ENCODE data around the gene PPY. TPM values are rescaled to one million over a fixed set of nuclear protein-coding genes. Genes with fewer than 3 reads are reported as not detected.
"Not testable (repeated sequence)": the region's sequence is repeated elsewhere in the genome, so short reads cannot be mapped to it uniquely, and the experiment has no call there.

The PPY gene, protein sequence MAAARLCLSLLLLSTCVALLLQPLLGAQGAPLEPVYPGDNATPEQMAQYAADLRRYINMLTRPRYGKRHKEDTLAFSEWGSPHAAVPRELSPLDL
- total RNA-seq (2014; rRNA removed; shearing (Covaris generic)): not detected in 2 replicates

DNA sequence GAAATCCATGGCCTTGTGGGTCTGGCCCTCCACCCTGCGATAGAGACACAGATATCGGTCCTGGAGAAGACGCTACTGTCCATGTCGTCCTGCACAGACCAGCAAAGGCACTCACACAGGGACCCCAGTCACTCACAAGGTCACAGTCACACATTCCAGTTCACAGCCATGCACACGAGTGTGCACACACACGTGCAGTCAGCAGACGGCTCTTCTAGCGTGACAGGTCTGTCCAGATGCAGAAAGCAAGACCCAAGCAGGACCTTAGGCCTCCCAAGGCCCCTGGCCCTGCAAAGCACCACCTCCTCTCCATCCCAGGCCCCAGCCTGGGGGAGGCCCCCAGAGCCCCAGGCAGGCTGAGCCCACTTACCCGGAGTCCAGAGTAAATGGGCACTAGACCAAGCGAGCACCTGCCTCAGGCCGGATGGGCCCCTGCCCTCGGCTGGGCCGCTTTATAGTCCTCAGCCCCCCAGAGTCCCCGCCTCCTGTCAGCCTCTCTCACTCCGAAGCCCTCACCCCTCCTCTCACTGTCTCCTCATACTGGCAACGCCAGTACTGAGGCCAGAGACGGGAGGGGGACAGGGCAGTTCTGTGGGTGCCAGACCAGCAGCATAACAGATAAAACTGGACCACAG lies at the start of gene PPY:
Gene PPY (minus strand): TSS at position 426 of the 635 bp plus-strand sequence. CDS start 822 bp downstream, outside the sequence.
- DNase-seq (ENCODE audit: low spot score): no peak

DNA sequence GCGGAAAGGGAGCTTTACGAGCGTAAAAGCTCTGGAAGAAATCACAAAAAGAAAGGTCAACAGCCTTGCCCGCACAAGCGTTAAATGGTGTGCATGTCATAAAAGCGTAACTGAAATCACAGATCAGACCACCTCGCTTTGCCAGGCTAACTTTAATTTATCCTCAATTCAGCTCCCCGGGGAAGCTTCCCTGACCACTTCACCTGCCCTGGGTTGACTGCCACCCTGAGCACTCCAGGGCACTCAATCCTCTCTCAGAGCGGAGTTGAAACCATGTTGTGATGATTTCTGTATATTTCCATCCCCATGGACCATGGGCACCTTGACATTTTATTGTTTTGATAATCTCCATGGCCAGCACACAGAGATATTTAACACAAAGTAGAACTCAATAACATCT lies 46.0 kb upstream of the PPY start:
- DNase-seq (ENCODE audit: low spot score): no peak

DNA sequence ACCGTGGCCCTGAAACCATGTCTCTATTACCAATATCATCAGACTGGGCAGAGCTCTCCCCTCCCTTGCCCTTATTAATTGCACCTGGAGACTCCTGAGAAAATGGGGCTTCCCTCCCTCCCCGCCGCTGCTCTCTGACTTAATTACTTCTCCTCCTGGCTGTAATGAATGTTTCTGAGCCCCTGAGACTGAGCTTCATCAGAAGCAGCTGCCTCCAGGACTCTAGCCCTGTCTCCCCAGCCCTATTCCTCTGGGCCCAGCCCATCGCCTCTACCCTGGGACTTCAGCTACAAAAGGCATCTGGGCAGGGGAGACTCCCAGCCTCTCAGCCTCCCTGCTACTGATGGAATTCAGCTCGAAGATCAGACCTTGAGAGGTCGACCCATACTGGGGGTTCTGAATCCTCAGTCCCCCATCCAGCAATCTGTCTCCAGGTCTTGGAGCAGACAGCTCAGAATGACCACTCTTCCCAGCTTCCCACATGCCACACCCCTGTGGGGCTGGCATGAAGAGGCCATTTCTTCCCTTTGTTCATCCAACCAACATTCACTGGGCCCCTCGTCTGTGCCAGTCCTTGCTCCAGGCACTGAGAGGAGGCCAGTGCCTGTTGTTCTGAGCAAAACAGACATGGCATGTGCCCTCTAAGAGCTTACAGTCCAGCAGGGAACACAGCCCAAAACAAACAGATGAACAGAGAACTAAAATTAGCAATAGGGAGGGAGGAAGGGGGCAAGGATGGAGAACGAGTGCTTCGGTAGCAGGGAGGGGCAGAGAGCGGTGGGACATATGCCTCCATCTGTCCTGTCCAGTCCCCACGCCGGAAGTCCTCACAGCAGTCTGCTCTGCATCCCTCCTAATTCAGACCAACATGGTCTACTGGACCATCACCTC lies 45.1 kb upstream of the PPY start:
- no peak for DNase-seq (ENCODE audit: low spot score)

DNA sequence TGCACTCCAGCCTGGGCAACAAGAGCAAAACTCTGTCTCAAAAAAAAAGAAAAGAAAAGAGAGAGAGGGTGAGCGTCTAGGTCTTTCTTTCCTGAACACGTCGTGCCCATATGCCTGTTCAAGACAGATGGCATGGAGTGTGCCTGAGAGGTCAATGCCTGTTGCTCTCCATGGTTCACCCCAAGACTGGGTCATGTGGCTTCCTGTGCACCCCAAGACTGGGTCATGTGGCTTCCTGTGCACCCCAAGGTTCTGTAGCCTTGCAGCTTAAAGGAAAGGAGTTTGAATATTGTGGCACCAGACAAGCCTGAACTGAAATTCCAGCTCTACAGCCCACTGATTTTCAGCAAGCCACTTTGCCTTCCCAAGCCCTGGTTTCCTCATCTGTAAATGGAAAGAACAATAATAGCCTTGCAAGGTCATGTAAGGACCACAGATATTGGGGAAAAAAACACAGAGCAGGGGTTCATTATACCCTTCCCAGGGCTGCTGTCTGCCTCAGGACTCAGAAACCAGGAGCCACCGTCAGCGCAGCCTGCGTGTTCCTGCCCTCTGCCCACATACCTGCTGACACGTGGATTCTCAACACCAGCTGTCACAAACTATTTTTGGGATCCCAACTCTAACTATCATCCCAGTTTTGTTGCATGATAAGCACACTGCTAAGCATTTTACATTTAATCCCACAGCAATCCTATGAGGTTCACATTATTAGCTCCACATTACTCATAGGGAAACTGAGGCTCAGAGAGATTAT lies 44.1 kb upstream of the PPY start:
- DNase-seq (ENCODE audit: low spot score): no peak

DNA sequence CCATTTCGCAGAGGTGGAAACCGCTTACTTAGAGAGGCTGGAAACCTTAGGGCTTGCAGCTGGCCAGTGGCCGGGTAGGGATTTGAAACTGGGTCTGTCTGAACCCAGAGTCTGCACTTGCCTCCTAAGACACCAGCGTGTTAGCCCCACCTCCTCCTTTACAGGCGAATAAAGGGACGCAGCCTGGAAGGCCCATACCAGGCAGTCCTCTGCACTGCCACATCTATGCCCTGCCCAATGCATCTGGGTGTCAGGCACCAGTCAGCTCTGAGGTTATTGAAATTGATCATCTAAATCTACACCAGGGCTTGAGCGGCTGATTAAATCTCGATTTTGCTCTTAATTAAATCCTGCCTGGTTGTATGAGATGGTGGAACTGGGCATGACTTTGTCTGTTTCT lies 42.2 kb upstream of the PPY start:
- no peak for DNase-seq (ENCODE audit: low spot score)

DNA sequence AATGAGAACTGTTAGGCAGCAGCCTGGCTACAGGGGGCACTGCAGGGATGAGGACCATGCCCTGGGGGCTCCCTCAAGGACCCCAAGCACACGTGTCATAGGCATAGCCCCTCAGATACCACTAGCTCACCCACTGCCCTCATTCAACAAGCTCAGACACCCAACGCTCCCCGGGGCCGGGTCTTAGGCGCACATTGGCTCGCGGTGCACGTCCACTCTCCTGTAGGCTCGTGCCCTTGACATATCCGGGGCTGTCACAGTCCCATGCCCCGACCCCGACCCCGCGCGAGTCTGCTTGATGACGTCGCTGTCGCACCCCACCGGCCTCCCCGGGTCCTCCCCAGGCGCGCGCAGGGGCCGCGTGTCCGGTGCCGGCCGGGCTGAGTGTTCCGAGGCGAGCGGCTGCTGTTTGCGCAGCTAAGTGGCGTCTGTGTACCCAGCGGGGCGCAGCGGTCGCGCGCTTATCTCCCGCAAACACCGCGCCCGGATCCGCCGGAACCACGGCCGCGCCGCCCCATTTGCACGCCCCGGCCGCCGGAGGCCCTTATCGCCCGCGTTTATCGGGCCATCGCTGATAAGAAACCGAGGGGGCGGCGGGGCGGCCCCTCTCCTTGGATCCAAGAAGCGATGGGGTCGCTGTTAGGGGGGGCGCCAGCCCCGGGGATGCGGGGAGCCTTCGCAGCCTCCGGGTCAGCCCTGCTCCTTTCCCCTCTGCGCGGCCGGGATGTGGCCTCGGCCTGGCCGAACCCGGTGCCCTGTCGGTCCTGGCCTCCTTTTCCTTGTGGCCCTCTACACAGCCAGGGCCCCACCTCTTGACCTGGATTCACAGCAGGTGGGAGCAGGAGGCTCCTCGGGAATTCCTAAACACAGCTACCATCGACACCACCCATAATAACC lies 41.5 kb upstream of the PPY start:
- no peak for DNase-seq (ENCODE audit: low spot score)

DNA sequence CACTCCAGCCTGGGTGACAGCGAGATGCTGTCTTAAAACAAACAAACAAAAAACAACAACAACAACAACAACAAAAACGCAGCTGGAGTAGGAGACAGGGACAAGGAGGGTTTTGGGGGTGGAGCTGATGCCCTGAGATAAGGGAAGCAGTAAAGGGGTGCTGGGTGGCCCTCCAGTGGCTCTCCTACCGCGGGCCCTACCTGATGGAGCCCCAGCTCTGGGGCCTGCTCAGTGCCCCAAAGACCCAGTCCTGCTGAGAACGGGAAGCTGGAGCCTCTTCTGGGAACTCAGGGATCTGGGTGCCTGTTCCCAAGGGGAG lies 40.9 kb upstream of the PPY start:
- no peak for DNase-seq (ENCODE audit: low spot score)

DNA sequence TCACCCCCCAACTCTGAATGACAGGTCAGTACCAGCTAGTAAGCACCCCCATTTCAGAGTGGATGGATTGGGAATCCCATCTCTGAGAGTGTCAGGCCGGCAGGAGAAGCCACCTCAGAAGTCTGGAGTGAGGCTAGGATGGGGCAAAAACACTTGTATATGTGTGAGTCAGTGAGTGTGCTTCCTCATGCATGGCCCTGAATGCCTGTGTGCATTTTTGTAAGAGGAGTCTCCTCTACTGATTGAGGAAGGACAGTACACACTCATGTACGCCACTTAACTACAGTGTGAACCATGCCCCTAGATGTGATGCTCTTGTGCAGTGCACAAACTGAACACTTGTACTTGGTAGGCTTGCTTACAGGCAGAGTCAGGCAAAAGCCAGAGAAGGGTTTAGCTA lies 39.9 kb upstream of the PPY start:
- no peak for DNase-seq (ENCODE audit: low spot score)

DNA sequence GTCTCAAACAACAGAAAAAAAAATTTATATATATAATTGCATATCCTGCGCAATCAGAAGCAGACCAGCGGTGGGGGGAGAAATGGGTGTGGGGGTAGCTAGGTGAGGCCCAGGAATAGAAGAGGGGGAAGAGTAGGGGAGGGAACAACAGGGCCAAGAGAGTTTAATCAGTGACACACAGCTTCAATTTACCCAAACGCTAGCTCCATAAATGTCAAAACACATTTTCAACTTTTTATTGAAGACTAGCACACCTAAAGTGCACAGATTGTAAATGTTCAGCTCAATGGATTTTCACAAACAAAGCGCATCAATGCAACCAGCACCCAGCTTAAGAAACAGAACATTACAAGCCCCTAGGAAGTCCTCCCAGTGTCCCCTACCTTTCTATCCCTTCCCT lies 37.4 kb upstream of the PPY start:
- no peak for DNase-seq (ENCODE audit: low spot score)

DNA sequence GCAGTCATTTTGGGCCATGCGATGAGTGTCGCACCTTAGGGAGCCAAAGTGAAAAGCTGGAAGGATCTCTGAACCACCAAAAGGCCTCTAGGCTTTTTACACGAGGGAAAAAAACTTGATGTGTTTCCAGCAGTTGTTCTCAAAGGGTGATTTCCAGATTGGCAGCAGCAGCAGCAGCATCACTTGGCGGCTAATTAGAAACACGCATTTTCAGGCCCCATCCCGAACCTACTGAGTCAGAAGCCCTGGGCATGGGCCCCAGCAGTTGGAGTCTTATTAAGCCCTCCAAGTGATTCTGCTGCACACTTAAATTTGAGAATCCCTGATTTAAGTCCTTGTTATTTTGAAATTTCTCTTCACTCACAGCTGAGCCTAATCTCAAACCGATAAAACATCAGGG lies 36.7 kb upstream of the PPY start:
- DNase-seq (ENCODE audit: low spot score): no peak

DNA sequence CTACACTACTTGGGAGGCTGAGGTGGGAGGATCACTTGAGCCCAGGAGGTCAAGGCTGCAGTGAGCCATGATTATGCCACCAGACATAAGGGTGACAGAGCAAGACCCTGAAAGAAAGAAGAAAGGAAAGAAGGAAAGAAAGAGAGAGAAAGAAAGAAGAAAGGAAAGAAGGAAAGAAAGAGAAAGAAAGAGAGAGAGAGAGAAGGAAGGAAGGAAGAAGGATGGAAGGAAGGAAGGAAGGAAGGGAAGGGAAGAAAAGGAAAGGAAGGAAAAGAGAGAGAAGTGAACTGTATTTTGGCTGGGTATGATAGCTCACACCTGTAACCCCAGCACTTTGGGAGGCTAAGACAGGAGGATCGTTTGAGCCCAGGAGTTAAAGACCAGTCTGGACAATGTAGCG lies 35.8 kb upstream of the PPY start:
- no peak for DNase-seq (ENCODE audit: low spot score)

DNA sequence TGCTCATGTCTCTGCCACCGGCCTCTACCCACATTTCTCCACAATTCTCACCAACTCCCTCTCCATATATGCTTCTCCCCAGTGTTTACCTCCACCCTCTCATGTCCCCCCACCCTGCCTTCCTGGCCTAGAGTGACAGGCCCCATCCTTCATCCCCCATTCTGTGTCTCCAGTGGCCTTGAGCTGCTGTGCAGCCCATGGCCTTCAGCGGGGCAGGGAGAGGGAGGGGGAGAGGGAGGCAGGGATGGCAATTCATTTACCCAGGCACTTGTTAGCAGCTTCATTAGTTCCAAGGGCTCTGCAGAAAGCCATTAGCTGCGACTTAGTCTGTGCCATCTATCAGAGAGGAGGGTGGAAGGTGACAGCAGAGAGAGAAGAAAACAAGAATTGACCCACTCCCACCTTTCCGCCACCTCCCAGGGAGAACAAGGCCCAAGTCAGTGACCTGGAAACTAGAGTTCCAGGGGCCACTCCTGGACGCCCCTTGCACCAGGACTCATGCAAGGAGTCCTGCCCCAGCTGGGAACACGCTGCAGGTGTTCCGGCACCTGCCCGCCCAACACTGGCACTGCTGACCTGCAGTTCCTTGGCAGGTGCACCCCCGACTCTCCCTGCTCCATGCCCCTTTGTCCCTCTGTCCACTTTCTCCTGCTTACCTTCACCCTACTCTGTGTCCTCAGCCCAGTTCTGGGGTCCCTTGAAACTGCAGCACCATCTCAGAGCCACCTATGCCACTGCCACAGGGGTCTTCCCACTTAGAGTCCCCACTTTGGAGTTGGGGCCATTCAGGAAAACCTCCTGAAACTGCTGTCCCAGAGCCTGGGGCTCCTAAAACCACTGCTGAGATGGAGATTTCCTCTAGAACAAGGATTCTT lies 34.9 kb upstream of the PPY start:
- no peak for DNase-seq (ENCODE audit: low spot score)

DNA sequence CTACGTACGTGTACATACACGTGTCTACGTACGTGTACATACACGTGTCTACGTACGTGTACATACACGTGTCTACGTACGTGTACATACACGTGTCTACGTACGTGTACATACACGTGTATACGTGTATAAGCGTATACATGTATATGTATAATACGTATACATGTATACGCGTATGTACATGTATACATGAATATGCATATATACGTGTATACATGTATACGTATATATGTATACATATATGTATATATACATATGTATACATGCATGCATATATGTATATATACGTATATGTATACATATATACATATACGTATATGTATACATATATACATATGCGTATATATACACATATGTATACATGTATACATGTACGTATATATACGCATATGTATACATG lies 33.6 kb upstream of the PPY start:
- DNase-seq (ENCODE audit: low spot score): no peak

DNA sequence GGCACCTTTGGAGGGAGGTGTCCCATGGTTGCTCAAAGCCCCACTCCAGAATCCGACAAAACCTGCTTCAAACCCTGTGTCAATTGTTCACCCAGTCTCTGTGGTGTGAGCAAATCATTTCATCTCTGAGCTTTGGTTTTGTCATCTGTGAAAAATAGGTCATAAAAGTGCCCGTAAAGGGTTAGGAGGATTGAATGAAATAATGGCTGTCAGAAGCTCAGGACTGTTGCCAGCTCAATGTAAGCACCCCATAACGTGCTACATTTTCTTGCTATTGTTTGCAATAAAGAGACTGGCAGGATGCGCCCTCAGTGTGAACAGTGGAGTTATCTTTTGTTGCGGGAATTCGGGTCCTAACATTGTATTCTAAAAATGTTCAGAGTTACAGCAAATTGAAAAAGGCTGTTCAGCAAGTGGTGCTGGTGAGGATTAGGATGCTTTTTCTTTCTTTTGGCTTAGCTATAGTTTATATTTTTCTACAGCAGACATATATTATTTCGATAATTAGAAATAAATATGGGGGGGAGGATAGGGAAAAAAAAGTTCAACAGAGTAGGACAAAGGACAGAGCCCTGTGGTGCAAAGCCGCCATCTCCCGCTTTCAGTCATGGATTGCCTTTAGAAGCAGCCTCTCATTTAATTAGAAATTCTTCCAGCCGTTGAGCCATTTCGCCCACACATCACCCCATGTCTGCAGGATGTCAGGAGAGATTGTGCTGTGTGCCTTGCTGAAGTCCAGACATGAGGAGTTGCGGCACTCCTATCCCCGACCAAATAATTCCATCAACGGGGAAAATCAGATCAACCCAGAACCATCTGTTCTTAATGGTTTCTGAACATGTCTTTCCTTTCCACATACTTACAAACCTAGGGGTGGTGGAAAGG lies 32.3 kb upstream of the PPY start:
- no peak for DNase-seq (ENCODE audit: low spot score)

DNA sequence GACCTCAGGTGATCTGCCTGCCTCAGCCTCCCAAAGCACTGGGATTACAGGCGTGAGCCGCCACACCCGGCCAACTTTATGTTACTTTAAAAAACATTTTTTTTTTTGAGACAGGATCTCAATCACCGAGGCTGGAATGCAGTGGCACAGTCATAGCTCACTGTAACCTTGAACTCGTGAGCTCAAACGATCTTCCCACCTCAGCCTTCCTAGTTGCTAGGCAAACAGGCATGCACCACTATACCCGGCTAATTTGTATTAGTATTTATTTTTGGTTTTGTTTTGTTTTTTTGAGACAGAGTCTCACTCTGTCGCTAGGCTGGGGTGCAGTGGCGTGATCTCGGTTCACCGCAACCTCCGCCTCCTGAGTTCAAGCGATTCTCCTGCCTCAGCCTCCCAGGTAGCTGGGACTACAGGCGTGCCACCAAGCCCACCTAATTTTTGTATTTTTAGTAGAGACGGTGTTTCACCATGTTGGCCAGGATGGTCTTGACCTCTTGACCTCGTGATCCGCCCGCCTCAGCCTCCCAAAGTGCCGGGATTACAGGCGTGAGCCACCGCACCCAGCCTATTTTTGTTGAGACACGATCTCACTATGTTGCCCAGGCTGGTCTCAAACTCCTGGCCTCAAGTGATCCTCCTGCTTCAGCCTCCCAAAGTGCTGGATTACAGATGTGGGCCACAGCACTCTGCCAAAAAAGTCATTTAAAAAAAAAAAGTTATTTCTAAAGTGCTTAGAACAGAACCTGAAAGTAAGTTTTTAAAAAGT lies 30.4 kb upstream of the PPY start:
- not testable (repeated sequence) for DNase-seq (ENCODE audit: low spot score)

DNA sequence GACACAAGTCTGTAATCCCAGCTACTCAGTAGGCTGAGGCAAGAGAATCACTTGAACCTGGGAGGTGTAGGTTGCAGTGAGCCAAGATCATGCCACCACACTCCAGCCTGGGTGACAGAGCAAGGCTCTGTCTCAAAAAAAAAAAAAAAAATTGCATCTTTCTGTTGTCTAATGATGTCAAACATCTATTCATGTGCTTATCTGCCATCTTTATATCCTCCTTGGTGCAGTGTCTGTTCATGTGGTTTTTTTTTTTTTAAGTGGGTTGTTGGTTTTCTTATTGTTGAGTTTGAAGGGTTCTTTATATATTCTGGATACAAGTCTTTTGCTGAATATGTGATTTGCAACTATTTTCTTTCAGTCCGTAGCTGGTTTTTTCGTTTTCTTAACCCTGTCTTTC lies 29.2 kb upstream of the PPY start:
- not testable (repeated sequence) for DNase-seq (ENCODE audit: low spot score)

DNA sequence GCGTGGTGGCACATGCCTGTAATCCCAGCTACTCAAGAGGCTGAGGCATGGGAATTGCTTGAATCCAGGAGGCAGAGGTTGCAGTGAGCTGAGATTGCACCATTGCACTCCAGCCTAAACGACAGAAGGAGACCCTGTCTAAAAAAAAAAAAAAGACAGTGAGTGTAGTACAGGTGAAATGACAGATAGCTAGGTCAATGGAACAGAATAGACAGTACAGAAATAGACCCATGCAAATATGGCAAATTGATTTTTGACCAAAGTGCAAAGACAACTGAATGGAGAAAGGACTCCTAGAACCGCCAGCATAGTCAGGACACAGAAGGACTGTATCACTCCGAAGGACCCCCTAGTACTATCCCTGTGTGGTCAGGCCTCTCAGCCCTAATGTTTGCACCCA lies 28.1 kb upstream of the PPY start:
- no peak for DNase-seq (ENCODE audit: low spot score)

DNA sequence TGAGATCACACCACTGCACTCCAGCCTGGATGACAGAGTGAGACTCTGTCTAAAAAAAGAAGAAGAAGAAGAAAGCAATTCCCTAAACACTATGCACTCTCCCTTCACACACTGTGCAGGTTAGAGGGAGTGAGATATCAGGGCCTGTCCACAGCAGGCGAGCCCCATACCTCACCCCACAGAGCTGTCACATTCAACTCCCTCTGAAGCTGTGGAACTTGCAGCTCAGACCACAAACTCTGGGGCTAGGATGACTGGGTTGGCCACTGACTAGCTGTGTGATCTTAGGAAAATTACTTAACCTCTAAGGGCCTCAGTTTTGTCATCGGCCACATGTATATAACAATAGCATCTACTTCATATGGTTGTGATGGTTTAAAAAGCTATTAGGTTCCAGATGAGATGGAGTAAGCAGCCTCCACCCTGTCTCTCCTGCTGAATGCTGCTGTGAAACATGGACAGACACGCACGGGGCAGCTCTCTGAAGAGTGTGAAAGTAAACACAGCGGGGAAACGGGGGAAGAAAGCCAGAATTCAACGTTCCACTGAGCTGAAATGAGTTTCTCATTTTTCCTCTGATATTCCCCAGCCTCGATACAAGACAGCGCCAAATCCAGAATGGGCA lies 25.1 kb upstream of the PPY start:
- DNase-seq (ENCODE audit: low spot score): no peak

Measured in HT-29 (cell line).